Erythroblast (primary cell): ENCODE data around the gene PCDHA10.

Source experiments
- DNase-seq, 2 experiments: peaks; one replicate each; lab custom pipeline; 2025; lab: John Stamatoyannopoulos, UW
- GATA1 ChIP-seq: IDR thresholded peaks from 2 replicates; pipeline ENCODE4 v1.6.1; 2011; ENCODE audit warnings: low read depth, mild to moderate bottlenecking, control low read depth, low read length, moderate library complexity
- POLR2A ChIP-seq: IDR thresholded peaks from 2 replicates; pipeline ENCODE4 v1.6.1; 2011; ENCODE audit warnings: mild to moderate bottlenecking, low read length

The PCDHA10 gene

DNA sequence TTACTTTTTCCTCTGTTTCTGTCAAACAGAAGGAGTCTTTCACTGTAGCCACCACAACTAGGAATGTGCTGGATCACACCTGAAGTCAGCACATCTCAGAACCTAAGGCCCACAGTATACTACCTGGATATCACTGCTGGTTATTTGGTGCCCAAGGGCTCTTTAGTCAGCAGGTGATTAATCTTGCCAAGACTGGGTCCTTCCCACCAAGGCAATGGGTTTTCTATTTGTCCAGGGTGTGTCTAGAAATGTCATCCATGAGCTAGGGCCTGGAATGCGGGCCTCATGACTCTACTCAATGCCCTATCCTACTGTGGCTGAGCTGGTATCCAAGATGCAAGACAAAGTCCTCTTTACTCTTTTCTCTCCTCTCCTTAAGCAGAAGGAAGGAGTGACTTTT is 60.6 kb downstream of the PCDHA10 start:
- DNase-seq: no peak
- TF ChIP-seq GATA1 (no peak), POLR2A (no peak)
